ENCODE results near the gene DENND2D.

DENND2D gene

DNA sequence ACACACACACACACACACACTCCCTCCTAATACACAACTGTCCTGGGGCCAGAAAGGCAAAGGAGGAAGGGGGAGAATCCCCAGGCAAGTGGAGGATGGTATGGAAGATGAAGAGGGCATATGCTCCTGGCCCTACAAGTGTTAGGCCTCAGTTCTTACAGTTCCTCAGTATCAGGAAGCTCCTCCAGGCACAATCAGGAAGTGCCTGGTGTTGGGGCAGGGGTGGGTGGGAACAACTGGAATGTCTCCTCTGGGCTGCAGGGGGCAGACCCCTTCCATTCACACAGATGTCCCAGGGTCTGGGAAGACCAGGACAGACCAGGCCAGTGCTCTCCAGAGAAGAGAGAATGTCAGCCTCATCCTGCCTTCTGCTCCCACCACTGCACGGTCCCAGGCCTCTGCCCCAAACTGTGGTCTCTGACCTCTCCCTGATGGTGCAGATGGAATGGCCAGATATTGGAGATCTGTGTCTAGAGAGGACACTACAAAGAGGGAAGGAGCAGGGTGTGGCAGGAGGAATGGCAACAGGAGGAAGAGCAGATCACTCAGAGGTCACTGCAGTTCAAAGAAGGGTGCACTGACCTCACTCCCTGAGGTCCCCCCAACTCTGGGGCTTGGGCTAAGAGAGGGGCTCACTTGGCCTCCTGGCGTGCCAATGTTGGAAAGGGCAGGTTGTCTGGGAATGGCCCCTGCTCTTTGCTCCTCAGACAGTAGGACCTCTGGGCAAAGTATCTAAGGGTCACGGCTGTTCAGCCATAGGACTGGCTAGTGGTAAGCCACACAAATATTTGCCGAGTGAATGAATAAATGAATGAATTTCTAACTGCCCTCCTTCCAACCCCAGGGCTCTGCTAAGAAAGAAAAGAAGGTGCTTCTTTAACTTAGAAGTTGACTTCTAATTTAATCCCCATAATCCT is 2.5 kb upstream of the DENND2D start:
- no peak for DNase-seq (ENCODE audit: low spot score)

DNA sequence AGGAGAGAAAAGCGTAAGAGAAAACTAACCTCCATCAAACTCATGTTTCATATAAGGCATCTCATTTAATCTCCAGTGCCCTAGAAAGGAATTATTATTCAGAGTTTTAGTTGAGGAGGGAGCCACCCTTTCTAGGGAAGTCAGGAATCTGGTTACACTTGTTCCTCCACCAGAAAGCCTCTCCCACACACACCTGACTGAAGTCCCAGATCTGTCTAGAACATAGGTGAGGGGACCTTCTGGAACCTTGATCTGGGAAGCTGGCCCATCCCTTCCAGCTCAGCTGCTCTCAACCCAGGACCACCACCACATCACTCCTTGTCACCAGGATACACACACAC is 1.9 kb upstream of the DENND2D start:
- no peak for DNase-seq (ENCODE audit: low spot score)

DNA sequence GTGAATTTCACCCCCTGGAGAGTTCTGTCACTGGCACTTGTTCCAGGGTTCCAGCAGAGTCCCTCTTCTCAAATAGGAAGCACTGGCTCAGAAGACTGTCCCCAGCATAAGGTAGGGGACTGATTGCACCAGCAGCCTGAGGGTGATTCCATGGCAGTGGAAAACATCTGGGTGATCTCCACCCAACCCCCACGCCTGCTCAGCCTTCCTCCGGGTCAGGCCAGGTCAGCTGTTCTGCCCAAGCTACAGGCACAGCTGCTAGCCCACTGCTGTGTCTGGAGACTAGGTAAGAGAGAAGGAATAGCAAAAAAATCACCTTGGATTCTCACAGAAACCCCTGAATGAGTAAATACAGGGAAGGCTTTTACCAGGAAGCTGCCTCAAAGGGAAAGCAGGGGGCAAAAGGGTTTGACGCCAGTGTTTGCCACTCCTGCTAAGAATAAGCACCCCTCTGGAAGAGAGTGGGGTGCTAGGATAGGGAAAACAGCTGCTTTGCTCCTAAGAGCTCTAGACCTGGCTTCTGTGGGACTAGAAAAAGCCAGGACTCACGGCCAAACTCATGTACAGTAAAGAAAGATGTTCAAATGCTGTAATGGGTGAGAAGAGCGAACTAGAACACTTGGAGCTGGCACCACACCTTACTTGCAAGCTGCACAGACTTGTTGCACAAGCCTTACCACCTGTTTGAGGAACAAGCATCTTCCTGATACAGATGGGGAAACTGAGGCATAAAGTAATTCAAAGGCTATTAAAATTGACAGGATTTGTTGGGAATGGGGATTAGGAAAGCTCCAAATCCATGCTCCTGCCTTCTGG is 1.0 kb upstream of the DENND2D start:
- no peak for DNase-seq (ENCODE audit: low spot score)

DNA sequence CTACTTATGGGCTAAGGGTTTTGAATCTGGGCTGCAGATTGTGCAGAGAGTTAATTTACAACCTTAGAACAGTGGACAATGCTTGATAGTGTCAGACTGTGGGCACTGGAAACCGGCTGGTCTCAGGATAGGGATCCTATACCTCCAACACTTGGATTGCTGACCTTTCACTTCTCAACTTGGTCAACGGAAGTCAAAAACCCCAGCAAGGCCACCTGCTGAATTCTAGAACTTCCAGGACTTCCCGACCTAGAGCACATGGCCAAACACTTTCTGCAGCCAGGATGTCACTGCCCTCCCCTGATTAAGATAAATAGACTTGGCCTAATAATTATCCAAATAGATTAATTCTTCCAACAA is 336 bp upstream of the DENND2D start:
- no peak for DNase-seq (ENCODE audit: low spot score)

DNA sequence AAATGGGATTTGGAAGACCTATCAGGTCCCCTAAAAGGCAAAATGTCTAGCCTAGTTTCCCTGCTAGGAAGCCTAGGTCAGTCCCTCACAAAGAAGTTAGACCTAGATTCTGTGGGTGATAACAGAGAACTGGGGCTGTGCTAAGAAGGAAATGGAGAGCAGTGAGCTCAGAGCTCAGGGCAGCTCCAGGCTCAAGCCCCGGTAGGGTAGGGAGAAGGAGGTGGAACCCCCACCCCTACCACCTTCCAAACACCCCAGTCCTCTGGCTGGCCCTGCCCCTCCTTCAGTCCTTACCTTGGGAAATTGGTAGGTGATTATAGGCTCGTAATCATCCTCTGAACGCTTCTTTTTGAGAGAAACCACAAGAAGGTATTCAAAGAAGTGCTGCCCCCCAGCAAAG is 1.1 kb downstream of the DENND2D start:
- DNase-seq (ENCODE audit: low spot score) = no peak

DNA sequence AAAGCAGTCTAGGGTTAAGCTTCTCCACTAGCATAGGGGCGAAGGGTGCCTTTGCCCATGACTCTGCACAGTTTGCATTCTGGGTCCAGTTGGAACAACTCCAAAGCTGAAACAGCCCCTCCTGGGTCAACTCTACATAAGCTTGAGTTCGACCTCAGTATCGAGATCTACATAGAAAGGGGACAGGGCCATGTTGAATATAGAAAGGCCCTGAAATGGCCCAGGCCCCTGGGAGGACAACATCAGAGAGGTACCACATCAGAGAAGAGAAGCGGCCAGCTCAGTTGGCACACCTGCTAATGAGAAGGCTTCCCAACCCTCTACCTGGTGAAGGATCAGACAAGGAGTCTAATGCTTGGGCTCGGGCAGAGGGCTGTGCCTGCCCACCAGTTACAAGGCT is 1.6 kb downstream of the DENND2D start:
- no peak for DNase-seq (ENCODE audit: low spot score)

DNA sequence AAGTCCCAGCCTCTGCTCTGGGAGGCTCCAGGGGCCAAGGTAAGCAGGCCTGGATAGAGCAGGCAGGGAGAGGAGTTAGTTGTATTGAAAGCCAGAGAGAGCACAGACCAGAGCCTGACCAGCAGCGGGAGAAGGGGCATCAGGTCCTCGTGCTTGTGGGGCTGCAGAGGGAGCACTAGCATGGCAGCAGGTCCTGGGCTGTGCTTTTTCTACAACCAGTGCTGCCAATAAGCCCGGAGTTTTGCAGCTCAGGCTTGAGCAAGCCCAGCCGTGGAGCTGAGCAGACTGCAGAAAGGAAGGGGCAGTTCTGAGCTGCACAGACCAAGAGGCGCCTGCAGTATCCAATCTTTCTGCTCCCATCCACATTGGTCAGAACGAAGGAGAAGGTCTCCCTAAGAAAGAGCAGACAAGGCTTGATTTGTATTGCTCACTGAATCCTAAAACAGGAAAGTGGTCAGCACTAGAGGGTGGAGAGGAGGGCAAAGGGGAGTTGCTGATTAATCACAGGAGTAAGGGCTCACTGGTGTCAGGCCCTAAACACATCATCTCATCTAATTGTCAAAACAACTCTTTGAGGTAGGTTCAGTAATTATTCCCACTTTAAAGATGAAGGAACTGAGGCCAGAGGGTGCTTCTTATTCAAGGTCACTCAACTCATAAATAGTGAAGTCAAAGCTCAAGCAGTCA is 2.7 kb downstream of the DENND2D start:
- no peak for DNase-seq (ENCODE audit: low spot score)

DNA sequence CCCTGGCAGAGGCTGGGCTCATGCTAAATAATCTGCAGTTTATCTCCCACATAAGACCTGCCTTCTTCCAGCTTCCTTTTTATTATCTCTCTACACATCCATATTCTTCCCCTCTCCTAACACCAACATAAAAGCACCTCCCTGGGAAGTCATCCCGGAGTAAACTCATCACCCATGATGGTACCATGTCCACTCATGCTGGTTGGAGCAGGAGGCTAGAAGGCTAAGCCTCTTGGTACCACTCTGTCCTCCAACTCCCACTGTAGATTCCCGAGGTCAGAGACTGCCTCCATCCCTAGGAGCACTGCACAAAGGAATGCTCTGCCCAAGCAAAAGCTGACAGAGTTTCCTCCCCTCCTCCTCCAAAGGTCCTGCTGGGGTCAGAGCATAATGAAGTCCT is 4.2 kb downstream of the DENND2D start:
- no peak for DNase-seq (ENCODE audit: low spot score)

DNA sequence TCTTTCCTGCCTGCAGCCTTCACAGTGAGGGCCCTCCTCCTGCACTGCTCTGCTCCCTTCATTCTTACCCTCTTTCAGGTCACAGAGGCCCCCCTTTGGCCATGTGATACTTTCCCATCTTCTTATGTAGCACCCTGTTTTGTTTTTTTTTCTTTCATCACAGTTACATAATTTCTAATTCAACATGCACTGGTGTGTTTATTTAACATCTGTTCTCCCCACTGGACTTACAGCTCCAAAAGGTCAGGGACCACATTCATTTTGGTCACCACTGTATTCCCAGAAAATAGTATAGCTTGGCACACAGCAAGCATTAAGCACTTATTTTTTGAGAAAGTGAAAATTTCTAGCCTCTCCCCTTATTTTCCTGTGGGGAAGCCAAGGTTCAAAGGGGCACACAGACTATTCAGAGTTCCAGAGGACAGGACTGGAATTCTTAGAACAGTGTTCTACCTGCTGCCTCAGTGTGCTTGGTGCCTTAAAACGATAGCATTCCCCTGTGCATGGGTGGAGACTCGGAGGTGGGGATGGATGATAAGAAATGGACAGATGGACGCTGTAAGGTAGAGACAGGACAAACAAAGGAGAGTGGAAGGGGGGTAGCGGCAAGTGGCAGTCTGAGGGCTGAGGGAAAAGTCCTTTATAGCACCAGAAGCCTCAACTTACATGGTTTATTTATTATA is 5.3 kb downstream of the DENND2D start:
- DNase-seq (ENCODE audit: low spot score) = no peak

DNA sequence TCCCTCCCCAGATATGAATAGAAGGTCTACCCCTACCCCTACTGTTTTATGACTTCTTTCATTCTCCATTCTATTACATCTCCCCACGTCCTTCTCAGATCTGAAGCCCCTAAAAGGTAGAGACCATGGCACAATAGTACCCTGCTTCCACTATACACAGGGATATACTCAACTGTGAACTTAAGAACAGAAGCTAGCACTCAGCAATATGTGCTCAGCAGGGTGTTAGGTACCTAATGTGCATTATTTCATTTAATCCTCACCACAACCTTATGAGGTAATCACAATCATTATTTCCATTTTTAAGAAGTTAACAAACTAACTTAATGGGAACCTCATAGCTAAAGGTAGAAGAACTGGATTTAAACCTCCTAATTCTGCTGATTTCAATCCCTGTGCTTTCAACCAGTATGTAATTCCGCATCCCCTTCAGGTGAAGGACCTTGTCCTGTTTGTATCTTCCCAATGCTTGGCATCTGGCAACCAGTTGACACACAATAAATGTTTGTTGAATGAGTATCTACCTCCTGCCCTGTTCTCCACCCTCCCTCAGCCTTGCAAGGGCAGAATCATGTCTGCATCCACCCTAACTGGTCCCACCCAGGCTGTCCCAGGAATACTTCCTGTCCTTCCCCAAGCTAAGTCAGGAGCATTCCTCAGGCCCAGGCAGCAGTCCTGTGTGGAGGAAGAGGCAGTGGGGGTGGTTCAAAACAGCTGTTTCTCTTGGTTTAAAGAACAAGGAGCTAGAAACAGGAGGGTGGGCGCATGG is 6.5 kb downstream of the DENND2D start:
- no peak for DNase-seq (ENCODE audit: low spot score)

DNA sequence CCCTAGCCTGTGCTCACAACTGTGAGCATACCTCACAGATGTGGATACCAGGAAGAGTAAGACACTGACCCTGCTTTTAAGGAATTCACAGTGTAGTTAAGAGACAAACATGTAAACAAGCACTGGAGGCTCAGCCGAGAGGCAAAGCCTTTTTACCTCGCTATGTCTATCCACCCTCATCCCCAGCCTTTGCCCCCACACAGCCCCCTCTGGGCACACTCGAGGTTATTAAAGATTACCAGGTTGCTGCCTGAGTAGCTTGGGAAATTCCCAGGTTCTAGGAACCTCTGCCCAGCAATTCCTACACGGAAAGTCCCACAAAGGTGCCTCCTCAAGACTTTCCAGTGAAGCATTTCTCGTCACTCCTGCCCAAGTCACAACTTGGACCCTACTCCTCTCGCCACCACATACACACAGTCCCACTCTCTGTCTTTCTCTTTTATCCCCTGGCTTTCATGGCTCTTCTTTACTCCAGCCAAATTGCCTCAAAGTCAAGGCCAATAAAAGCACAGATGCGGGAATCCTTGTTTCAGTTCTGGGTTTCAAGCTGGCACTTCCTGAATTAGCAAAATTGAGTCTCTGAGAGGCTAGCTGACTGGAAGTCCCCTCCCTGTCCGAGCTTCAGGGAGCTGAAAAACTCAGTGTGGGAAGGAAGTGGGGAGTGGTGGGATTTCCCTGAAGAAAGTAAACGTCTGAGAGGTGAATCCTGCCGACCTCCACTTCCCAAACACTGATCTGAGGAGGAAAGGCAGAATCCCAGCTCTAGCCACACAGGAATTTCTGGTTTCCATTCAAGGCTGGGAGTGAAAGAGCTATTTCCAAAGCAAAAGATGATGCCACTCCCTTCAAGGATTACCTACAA is 7.6 kb downstream of the DENND2D start:
- peak; percentile 43 for DNase-seq (ENCODE audit: low spot score)

DNA sequence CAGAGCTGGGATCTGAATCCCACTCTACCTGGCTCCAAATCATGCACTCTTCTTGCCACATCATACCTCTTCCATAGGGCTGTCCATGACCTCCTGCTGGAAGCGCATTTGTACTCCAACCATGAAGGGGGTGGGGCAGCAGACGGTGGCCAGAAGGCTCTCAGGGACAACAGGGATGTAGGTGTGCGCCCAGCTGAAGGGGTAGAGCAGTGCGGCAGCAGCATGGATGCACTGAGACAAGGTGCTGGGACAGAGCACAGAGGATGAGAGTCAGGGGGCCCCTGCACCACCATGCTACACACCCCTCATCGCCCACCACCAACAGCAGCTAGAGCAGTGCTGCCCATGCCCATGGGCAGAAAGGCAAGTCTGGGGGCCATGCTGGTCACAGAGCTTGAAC is 8.4 kb downstream of the DENND2D start:
- DNase-seq (ENCODE audit: low spot score) = no peak

DNA sequence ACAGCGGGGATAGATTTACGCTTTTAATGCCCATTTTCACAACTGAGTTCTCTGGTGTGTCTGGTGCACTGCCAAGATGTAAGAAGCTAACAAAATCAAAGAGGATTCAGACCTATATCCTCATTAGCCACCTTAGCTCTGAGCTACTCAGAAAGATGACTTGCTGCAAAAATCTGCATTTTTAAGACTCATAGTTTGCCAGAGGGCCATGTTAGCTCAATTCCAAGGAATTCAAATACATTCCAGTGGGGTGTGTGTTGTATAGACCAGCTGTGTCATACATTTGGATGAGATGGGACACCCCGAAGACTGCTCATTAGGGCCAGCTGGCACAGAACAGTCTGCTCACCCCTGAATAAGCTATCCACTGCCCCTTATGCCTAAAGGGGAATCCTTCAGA is 8.9 kb downstream of the DENND2D start:
- no peak for DNase-seq (ENCODE audit: low spot score)

DNA sequence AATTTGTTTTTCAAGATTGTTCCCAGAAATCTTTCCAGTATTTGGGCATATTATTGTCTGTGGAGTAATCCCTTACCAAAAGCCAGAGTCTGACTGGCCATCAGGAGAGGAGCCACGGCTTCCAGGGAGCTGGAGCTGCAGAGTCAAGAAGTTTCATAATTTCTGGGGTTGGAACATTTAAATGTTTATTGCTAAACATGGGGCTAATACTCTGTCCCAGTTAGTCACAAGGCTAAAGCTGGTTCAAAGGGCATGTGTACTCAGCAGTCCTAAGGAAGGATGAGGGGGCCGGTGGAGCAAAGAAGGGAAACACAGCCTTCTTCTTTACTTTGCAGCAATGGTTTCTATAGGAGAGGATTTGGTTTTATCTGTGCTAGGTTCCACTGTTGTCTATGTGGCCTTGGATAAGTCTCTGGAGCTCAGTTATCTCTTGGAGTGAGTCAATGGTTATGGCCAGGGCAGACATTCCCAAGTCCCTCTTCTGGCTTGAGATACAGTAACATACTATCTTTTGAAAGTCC is 9.5 kb downstream of the DENND2D start:
- no peak for DNase-seq (ENCODE audit: low spot score)

DNA sequence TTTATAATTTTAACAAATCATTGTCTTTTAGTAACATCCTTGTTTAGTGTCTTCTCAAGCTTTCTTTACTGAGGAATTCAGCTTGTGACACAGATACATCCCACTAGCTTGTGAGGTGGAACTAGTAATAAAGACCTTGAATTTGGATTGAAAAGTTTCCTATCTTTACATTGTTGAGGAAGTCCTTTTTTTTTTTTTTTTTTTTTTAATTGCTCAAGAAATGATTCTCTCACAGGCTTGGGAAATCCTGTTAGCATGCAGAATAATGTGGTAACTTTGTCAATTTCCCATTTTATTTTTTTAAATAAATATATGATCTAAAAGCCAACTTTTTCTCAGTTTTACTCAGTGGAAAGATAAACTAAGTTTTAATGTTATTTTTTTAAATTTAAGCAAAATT is 15.8 kb downstream of the DENND2D start:
- DNase-seq (ENCODE audit: low spot score) = no peak

DNA sequence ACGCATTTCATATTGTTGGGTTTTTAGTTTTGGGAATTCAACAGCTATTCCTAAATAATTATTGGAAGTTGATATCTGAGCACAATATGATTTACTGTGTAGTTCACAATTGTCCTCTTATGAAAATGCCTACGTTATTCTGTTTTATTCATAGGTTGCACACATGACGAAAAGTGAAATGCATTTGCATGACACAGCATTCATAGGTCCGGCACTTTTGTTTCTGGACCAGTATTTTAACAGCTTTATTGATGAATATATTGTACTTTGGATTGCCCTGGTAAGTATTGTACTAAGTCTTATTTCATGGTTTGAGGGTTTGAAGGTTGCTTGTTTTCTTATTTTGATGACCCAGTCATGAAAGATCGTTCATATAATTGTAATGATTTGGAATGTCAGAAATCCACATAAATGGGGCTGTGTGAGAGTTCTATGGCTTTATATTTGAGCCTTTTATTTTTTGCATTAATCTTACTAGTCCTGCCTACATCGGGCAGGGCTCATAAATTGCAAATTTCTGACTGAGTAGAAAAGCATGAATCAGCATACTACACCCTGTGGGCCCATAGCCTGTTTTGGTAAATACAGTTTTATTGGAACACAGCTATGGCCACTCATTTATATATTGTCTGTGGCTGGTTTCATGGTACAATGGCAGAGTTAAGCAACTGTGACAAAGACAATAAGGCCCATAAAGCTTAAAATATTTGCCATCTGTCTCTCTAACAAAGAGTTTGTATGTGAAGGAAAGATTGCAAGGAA is 17.0 kb downstream of the DENND2D start:
- no peak for DNase-seq (ENCODE audit: low spot score)

DNA sequence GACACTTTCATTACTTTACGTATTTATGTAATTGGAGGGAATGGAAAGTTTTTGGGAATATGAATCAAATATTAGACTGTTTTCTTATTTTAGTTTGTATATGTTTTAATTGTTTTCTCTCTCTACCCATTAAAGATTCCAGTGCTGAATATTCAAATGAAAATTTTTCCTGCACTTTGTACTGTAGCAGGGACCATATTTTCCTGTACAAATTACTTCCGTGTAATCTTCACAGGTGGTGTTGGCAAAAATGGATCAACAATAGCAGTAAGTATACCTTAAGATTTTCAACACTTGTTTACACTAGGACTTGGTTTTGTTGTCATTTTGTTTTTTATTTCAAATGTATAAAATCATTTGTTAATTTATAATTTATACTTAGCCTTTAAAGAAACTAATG is 18.4 kb downstream of the DENND2D start:
- no peak for DNase-seq (ENCODE audit: low spot score)

DNA sequence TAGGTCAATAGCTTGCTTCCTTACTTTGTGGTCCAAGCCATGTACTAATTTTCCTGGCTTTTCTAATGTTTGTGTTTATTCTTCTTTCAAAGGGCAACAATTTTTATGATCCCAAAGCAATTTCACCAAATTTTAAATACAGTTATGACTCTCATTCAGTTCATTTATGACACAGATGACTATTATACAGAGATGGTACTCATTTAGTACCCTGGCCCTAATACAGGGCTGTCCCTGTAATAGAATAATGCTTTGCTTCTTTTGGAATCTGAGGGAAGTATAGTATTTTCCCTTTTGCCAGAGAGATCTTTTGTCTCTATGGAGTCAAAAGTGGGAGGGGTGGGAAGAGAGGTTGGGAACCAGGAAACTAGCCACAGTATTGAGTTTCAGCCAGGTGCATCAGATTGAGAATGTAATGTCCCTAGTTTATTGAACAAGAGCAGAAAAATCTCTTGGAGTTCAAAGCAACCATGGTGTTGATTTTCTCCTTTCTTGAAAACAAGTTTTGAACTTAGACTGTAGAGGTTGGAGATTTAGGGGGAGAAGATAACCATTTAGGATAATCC is 20.4 kb downstream of the DENND2D start:
- no peak for DNase-seq (ENCODE audit: low spot score)

DNA sequence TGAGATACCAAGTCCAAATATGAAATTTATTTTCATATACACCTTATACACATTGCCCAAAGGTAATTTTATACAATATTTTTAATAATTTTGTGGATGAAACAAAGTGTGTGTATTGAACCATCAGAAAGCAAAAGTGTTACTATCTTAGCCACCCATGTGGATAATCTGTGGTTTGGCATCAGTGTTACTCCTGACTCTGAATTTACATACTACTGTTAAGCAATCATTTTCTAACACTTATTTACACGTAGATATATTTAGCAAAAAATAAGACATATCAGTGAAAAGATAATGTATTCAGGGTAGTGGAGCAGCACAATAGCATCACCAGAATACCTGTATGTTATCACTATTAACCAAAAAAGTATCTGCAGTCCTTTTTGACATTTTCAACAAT is 23.8 kb downstream of the DENND2D start:
- no peak for DNase-seq (ENCODE audit: low spot score)

All from globus pallidus (tissue), 1 donor.